ENCODE measurements around the gene SSTR3.

GRCh38 chr22:37169406-37169805 lies 42.9 kb downstream of the SSTR3 start:
- no peak for TF ChIP-seq CTCF (IDR thresholded peaks at IDR 0.05)
- TF ChIP-seq PREB (CRISPR knock-in tag; IDR thresholded peaks at IDR 0.05; ENCODE audit: borderline replicate concordance) = no peak
- no peak for TF ChIP-seq MAX (CRISPR knock-in tag; IDR thresholded peaks at IDR 0.05)
- no peak for TF ChIP-seq HMGXB4 (CRISPR knock-in tag; IDR thresholded peaks at IDR 0.05)
- TF ChIP-seq FOXK1 (CRISPR knock-in tag; IDR thresholded peaks at IDR 0.05) = no peak
- no peak for TF ChIP-seq ZNF281 (CRISPR knock-in tag; IDR thresholded peaks at IDR 0.05)
- TF ChIP-seq HMGA2 (CRISPR knock-in tag; IDR thresholded peaks at IDR 0.05) = no peak
- no peak for TF ChIP-seq USF2 (CRISPR knock-in tag; IDR thresholded peaks at IDR 0.05)
- no peak for TF ChIP-seq SP1 (CRISPR knock-in tag; conservative IDR thresholded peaks at IDR 0.05)
- no peak for TF ChIP-seq SMAD3 (CRISPR knock-in tag; IDR thresholded peaks at IDR 0.05; ENCODE audit: borderline replicate concordance)
- no peak for TF ChIP-seq FOXP1 (CRISPR knock-in tag; IDR thresholded peaks at IDR 0.05; ENCODE audit: borderline replicate concordance)
- no peak for TF ChIP-seq TEAD4 (CRISPR knock-in tag; IDR thresholded peaks at IDR 0.05)
- no peak for TF ChIP-seq ZMAT4 (CRISPR knock-in tag; IDR thresholded peaks at IDR 0.05)

All from WTC11 (cell line).